NCI-H2029 treated with DMSO at 0.1 percent for 48 hours (cell line): Measurements from ENCODE around the gene EEFSEC.

ENCODE experiments used
- DNase-seq: peaks from one replicate; lab custom pipeline; 2025; lab: John Stamatoyannopoulos, UW

EEFSEC gene, protein sequence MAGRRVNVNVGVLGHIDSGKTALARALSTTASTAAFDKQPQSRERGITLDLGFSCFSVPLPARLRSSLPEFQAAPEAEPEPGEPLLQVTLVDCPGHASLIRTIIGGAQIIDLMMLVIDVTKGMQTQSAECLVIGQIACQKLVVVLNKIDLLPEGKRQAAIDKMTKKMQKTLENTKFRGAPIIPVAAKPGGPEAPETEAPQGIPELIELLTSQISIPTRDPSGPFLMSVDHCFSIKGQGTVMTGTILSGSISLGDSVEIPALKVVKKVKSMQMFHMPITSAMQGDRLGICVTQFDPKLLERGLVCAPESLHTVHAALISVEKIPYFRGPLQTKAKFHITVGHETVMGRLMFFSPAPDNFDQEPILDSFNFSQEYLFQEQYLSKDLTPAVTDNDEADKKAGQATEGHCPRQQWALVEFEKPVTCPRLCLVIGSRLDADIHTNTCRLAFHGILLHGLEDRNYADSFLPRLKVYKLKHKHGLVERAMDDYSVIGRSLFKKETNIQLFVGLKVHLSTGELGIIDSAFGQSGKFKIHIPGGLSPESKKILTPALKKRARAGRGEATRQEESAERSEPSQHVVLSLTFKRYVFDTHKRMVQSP

DNA sequence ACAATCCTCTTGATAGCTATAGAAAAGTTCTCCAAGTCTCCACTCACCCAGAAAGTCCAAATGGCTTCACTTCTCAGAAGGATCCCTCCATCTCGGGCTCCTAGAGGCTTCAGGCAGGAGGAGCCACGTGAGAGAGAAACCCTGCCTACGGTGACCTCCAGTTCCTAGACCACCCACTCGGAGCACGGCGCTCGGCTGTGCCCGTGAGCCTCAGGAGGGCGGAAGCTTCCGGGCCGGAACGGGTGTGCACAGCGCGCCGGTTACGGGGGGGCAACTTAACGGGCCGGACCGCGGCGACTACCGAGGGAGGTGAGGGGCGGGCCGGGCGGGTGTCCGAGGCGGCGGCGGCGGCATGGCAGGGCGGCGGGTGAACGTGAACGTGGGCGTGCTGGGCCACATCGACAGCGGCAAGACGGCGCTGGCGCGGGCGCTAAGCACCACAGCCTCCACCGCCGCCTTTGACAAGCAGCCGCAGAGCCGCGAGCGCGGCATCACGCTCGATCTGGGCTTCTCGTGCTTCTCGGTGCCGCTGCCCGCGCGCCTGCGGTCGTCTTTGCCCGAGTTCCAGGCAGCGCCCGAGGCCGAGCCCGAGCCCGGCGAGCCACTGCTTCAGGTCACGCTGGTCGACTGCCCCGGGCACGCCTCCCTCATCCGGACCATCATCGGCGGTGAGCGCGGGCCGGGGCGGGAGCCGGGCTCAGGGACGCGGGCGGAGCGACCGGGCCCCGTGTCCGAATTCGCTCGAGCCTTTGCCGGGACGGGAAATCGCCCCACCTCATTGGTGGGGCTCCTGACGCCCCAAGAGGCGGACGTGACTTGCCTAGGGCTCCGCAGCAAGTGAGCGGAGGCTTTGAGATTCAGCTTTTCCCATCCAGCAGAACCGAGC lies at the start of gene EEFSEC:
TSS of gene EEFSEC (plus strand) at position 326 of the 886 bp plus-strand sequence. CDS start at position 353, 27 bp downstream.
- DNase-seq: peak; percentile 84

DNA sequence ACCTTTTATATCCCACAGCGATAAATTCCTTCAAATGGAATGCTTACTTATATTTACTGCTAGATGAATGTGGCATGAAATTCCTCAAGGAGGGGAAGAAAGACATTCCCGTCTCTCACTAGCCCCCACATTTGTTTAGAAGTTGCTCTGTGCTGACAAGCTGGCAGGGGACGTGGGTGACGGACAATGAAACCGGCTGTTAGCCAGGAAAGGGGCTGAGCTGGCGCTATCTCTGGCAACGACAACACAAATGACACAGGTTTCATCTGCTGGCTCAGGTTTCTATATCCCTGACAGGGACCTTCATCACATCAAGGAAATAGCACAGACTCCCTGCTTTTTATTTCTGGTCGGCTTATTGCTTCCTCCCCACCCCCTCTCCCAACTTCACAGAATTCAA lies 45.4 kb upstream of the EEFSEC start:
- peak; percentile 63 for DNase-seq

DNA sequence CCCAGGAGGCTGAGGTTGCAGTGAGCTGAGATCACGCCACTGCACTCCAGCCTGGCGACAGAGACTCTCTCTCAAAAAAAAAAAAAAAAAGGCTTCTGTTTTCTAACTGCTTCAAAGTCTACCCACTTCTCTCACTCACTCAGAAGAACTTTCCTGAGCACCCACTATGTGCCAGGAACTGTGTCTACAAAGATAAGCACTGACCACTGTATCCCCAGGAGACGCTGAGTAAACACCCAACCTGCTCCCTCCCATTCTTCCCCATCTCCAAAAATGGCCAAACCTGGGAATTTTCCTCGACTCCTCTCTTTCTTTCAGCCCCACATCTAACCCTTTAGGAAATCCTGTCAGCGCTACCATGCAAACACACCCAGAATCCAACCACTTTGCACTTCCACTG lies 42.1 kb upstream of the EEFSEC start:
- no peak for DNase-seq

DNA sequence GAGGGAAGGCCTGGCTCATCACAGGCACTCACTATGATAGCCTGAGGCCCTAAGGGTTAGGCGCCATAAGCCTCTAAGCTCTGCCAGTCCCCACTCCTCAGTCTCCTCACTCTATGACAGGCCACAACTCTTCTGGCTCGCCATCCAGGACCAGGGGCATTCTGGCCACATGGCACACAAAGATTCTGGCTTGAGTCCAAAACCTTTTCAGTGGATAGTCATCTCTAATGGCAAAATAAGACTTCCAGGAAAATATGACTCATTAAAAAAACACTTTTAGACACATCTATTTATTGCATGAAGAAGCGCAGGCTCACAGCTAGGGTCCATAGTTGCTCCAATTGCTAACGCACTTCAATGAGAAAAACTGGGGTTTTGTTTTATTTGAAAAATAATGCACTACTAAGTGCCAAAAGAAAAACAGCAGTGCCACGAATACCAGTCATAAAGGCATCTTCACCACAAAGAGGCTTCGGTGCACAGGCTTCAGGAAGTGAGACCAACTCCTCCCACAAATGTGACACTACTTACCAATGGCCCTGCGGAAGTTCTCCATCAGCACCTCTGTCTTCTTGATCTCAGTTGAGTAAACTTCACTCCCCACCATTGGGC lies 40.8 kb upstream of the EEFSEC start:
- DNase-seq: peak; percentile 39

DNA sequence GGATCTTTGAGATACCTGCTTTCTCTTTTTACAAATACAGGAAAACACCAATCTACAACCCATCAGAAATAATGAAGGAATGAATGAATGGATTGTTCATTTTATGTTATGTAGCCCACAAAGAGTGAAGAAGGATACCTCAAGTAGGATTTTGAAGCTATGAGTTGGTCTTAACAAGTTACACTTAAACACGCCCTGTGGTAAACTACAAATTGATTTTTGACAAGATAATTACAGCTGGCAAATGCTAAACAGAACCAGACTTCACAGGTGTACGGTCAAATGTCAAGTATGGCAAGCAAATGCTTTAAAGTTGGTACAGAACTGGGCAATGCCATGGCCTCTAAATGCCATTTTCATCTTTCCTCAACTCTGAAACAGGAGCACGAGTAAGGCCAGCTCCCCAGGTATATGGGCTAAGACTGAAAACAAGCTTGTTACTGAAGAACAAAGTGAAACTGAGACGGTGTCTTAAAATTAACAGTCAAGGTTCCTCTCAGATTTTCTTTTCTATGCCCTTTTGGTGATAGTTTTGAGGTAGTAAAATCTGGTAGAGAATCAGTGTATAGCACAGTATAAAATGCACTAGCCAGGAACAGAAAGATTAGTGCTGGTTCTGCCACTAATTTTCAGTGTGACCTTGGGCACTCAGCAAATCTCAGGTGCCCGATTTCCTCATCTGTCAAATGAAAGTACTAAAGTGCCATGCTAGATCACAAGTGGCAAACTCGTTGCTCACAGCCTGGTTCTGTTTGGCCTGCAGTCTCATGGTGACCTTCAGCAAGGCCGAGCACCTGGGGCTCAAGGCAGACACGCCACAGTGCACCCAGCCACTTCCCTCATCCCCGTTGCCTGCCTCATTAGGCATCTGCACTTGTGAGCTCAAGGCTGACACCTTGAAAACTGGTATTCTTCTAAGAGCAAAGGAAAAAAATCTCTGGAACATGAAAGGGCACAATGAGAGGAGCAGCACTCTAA lies 39.2 kb upstream of the EEFSEC start:
- peak; percentile 6 for DNase-seq

DNA sequence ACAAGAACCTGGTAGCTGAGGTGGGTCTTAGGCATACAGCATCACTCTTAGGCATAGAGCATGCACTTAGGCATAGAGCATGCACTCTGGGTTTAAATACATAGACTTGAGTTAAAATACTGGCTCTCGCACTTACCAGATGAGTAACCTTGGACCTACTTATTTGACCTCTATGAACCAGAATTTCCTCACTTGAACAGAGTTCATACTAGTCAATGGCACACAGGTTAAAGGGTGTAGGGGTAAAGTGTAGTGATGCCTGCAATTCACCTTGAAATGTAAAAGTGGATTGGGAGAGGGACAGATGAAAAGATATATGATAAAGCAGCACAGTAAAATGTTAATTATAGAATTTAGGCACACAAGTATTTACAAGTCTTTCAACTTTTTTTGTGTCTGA lies 31.3 kb upstream of the EEFSEC start:
- DNase-seq: no peak

DNA sequence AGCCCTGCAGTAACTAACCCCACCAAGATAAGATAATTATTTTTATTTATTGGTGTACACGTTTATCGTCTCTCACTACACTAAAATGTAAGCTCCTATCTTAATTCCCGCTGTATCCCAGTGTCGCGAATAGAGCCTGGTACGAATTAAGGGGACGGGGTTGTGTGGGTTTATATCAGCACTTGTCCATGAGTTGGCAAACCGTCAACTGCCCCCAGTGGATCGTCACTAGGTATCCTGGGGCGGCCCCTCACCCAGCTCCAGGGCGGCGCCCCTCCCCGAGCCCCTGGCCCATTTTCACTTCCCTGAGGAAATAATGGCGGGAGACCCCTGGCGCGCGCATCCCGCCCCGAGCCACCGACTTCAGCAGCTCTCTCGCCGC lies 30.1 kb upstream of the EEFSEC start:
- no peak for DNase-seq

DNA sequence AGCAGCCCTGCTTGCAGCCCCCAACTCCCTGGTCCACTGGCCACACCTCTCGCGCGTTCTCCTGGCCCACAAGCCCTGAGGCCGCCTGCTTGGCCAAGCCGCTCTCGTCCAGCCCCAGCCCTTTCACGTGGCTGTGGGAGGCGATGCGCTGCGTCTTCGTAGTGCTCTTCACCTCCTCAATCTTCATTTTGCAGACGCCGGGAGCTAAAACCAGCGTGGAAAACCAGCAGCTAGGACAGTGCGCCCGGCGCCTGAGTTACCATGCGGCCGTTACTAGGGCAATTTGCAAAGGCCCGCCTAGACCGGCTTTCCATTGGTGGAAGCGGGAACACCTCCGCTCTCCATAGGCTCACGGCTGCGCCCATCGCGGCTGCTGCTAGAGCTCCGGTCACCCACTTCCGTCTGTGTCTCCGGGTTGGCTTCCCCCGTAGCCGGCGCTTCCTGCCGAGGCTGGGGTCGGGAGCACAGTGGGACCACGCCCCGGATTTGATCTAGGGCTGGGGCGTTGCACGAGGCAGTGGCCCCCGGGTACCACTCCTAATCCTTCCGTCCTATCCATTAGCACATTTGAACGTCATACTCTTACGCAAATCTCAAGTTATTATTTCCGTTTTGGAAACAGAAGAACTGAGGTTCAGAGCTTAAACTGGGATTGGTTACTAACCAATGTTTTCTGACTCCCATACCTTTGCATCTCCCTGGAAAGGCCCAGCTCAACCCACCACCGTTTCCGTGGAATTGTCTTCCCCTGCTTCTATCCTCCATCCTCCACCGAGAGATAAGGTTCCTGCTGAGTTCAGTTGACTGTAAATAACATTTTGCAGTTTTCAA lies 29.5 kb upstream of the EEFSEC start, which contains the start of gene RUVBL1:
TSS of gene RUVBL1 (minus strand) at position 275 of the 831 bp plus-strand sequence. CDS start at position 187, 88 bp downstream.
- DNase-seq: peak; percentile 96

DNA sequence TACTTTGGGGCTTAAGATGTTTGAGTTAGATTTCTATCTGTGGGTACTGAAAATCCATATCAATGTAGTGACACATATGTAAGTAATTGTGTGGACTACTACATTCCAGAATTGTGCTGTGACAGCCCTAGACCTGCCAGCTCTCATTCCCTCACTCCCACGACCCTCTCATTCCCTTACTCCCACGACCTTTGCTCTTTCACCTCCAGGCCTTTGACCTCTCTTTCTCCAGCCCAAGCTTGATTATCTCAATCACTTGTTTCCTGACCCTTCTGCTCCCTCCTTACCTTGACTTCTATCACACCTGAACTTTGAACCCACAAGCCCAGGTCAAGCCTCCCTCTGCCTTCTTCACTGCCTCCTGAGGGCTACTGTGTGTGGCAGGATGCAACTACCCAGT lies 26.0 kb upstream of the EEFSEC start:
- no peak for DNase-seq

DNA sequence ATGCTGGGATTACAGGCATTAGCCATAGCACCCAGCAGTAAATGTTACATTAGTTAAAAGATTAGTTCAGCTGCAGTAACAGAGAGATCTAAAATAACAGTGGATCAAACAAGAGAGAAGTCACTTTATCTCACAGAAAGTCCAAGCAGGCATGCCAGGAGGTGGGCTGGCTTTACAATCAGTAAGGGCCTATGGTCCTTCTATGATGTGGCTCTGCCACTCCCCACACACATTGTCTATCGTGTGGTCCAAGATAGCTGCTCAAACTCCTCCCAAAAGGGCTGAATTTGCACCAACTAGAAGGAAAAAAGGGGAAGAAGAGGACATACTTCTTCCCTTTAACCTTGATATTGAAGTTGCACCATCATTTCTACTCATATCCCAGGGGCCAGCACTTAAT lies 25.0 kb upstream of the EEFSEC start:
- DNase-seq: no peak

DNA sequence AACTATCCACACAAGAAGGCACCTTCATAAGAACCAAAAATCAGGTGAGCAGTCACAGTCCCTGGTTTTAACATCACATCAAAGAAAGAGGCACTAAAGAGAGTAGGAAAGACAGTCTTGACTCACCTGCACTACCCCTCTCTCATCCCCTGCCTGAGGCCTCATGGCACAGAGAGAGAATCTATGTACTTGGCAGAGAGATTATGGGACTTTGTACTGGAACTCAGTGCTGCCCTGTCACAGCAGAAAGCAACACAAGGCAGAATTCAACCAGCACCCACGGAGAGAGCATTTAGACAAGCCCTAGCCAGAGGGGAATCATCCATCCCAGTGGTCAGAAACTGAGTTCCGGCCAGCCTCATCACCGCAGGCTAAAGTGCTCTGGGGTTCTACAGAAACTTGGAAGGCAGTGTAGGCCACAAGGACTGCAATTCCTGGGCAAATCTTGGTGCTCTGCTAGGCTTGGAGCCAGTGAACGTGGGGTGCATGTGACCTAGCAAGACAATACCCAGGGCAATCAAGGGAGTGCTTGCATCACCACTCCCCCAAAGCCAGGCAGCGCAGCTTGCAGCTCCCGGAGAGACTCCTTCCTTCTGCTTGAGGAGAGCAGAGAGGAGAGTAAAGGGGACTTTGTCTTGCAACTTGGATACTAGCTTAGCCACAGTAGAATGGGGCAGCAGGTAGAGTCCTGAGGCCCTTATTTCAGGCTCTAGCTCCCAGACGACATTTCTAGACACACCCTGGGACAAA lies 21.2 kb upstream of the EEFSEC start:
- no peak for DNase-seq

DNA sequence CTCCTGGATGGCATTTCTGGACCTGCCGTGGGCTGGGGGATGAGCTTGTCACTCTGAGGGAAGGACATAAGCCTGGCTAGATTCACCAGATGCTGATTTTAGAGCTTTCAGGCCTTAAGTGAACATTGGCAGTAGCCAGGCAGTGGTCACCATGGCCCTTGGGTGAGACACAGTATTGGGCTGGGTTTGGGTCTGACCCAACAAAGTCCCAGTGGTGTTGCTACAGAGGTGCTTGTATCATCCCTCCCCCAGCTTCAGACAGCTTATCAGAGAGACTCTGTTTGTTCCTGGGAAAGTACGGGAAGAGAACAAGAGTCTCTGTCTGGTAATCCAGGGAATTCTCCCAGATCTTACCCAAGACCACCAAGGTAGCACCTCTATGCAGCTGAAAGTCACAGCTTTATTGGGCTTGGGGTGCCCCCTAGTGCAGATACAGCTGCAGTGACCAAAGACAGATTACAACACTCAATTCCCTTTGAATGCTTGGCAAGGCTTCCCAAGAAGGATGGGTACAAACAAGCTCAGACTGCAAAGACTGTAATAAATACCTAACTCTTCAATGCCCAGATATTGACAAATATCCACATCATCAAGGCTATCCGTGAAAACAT lies 19.9 kb upstream of the EEFSEC start:
- DNase-seq: no peak

DNA sequence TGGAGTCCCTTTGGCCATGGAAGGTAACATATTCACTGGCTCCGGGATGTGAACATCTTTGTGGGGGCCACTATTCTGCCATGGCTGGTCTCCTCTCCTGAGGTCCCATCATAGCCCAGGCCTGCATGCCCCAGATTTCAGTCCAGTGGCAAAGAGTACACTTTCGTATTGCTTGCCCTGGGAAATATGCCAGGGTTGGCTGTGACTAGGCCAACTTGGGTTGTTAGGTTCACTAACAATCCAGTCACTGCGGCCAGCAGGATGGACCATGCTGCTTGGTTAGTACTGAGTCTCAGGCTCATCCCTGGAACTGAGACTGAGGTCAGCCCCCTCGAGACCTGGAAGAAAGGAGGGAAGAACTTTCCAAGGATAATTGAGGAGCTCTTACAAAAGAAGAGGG lies 9.8 kb upstream of the EEFSEC start:
- DNase-seq: no peak

DNA sequence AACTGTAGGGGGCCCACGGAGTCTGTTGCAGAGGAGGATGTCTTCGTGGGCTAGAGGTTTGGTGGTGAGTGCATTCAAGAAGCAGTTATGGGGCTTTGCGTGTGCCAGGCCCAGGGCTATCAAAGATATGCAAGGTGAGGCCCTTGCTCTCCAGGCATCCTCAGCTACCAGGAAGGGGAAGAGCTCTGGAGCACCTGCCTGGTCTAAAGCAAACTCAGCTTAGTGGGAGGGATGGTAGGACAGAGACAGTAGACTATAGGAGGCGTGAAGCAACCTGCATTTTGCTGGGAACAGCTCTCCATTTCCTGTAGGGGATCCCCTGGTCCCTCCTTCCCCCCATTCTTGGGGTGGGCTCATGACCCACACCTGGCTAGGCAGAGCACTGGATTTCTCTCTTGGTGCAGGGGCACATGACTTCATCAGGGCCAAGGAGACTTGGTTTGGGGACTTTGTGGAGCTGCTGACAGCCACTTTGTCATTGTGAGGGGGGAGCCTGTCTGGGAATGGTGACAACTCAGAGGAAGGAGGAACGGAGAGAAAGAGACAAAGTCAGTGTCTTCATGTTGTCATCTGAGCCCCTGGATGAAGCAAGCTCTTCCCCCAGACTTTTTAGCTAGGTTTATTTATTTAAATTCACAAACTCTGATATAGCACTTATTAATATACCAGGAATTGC lies 8.6 kb upstream of the EEFSEC start:
- no peak for DNase-seq

DNA sequence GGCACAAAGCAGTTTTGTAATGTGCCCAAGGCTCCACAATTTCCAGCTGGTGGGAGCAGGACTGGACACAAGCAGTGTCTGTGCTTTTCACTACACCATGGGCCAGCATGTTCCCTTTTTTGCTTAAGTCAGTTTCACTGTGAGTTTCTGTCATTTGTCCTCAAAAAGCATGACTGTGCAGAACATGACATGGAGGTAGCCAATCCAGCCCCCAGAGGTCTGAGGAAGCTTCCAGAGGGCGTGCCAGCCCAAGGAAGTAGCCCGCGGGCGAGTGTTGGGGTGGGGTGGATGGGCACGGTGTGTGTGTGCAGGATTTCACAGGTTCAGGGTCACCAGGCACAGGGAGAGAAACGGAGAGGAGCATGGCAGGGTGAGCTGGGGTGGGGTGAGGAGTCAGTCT lies 8.0 kb upstream of the EEFSEC start:
- no peak for DNase-seq

DNA sequence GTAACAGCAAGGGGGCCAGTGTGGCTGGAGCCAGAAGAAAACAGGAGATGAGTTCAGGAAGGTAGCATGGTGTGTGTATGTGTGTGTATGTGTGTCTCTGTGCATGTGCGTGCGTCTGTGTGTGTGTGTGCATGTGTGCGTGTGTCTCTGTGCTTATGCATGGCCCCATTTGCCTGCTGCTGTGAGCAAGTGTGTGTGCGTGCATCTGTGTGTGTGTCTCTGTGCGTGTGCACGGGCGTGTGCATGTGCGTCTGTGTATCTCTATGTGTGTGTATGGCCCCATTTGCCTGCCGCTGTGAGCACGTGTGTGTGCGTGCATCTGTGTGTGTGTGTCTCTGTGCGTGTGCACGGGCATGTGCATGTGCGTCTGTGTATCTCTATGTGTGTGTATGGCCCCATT lies 7.1 kb upstream of the EEFSEC start:
- no peak for DNase-seq

DNA sequence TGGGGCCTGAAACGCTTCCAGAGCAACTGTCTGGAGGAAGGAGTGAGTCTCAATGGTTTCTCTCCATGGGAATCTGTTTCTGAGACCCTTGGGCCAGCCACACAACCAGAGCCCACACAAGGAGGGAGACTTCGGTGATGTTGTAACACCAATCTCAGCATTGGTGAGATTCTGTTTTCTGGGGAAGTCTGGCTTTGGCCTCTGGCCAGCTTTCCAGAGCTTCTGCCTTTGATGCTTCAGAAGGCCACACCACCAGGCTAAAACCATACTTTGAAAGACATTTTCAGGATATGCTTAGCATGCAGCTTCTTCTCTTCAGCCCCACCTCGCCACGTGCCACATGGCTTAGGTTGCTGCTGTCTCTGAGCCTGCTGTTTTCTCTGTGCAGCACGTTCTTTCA lies 3.6 kb upstream of the EEFSEC start:
- no peak for DNase-seq

DNA sequence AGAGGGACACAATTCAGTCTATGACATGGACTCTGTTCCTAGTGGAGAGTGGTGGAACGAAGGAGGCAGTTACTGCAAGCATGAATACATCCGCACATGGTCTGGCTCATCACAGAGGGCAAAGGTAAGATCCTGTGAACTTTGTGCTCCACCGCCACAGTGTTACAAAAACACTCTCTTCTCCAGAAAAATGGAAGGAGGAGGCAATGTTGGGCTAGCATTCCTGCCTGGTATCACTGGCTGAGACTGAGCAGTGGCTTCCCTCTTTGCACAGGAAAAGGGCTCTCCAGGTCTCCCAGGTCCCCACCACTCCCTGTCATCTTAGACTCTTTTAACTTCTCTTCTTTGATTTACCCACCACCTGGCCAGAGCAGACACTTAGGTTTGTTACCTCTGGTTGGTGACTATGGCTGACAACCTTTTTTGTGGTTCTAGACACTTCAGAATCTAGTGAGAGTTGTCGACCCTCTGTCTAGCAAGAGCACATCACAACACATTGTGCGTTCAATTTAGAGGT lies 1.5 kb upstream of the EEFSEC start:
- no peak for DNase-seq
